Activated gamma-delta T cell treated with Interleukin-2 at 50 U/mL for 16 hours (primary cell): ENCODE results near the gene PHC2.

ENCODE experiments used
- DNase-seq: peaks from one replicate; pipeline ENCODE4 v3.0.0-alpha.2; 2020

Gene PHC2

GRCh38 chr1:33388805-33389771 is 41.8 kb downstream of the PHC2 start:
- no peak for DNase-seq

- DNase-seq = no peak
Measured at GRCh38 chr1:33387625-33388024, 43.3 kb downstream of the PHC2 start.

- DNase-seq = no peak
Measured at GRCh38 chr1:33385251-33385650, 45.6 kb downstream of the PHC2 start.

- no peak for DNase-seq
Measured at GRCh38 chr1:33384040-33384812, 46.7 kb downstream of the PHC2 start.

GRCh38 chr1:33383489-33383888 is 47.4 kb downstream of the PHC2 start:
- DNase-seq = no peak

- no peak for DNase-seq
Measured at GRCh38 chr1:33382661-33383415, 48.1 kb downstream of the PHC2 start.

- no peak for DNase-seq
Measured at GRCh38 chr1:33381977-33382376, 48.9 kb downstream of the PHC2 start.

- no peak for DNase-seq
Measured at GRCh38 chr1:33380811-33381210, 50.1 kb downstream of the PHC2 start.

GRCh38 chr1:33379631-33380354 is 51.1 kb downstream of the PHC2 start:
- no peak for DNase-seq

GRCh38 chr1:33378976-33379375 is 51.9 kb downstream of the PHC2 start:
- DNase-seq = no peak

- no peak for DNase-seq
Measured at GRCh38 chr1:33378524-33378923, 52.4 kb downstream of the PHC2 start.

- DNase-seq = no peak
Measured at GRCh38 chr1:33377756-33378155, 53.1 kb downstream of the PHC2 start.

GRCh38 chr1:33377013-33377412 is 53.9 kb downstream of the PHC2 start:
- DNase-seq = no peak

GRCh38 chr1:33375316-33375715 is 55.6 kb downstream of the PHC2 start:
- no peak for DNase-seq

GRCh38 chr1:33374336-33375105 is 56.4 kb downstream of the PHC2 start:
- no peak for DNase-seq

- no peak for DNase-seq
Measured at GRCh38 chr1:33373606-33374005, 57.3 kb downstream of the PHC2 start.

GRCh38 chr1:33372677-33373076 is 58.2 kb downstream of the PHC2 start:
- no peak for DNase-seq

GRCh38 chr1:33372162-33372561 is 58.7 kb downstream of the PHC2 start:
- DNase-seq = no peak

- DNase-seq = no peak
Measured at GRCh38 chr1:33371334-33371733, 59.6 kb downstream of the PHC2 start.

GRCh38 chr1:33370827-33371226 is 60.1 kb downstream of the PHC2 start:
- no peak for DNase-seq

- no peak for DNase-seq
Measured at GRCh38 chr1:33370301-33370700, 60.6 kb downstream of the PHC2 start.

- no peak for DNase-seq
Measured at GRCh38 chr1:33369764-33370163, 61.1 kb downstream of the PHC2 start.
